HG03139 (cell line): ENCODE data around the gene TRIP13.
"Not testable (repeated sequence)": the region's sequence is repeated elsewhere in the genome, so short reads cannot be mapped to it uniquely, and the experiment has no call there.

ENCODE experiments used
- ATAC-seq: cut with Tn5 transposase; IDR thresholded peaks from one replicate; pipeline ENCODE4 v1.9.1; 2021; ENCODE audit not compliant: unreplicated experiment

Gene TRIP13

GRCh38 chr5:934381-934967 lies 41.8 kb downstream of the TRIP13 start:
- ATAC-seq: not testable (repeated sequence)

- no peak for ATAC-seq
Observed at GRCh38 chr5:935510-936084, 42.9 kb downstream of the TRIP13 start.

- no peak for ATAC-seq
Observed at GRCh38 chr5:936149-937144, 43.8 kb downstream of the TRIP13 start.

DNA sequence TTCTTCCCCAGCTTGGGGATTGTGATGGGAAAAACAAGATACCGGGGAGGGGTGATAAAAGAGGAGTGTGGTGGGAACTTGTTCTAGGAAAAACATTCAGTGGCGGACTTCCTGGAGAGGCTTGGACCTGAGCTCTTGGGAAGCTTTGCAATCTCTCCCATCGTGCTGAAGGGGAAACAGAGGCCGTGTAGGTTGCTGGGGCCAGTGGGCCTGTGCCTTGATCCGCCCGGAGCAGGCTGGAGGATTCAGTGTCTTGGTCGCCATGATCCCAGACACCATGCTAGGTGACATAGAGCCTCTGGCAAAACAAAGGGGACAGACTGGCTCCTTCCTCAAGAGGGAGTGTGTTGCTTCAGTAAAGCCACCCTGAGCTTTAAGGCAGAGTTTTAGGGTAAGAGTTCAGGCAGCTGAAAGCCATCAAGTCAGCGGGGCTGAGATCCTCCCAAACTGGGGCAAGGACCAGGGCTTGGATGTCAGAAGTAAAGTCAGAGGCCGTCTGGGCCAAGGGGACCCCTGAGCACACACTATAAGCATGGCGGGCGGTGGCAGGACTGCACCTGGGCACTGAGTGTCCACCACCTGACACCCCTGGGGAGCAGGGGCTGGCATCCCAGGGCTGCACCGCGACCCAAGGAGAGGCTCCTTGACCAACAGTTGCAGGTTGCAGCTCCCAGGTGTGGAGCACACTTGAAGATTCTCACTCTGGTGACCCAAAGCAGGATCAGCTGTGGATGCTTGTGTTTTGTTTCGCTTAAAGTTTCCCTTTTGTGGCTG lies 44.7 kb downstream of the TRIP13 start:
- ATAC-seq: no peak

GRCh38 chr5:939368-939767 lies 46.7 kb downstream of the TRIP13 start:
- no peak for ATAC-seq

- ATAC-seq: not testable (repeated sequence)
Observed at GRCh38 chr5:940741-941140, 48.1 kb downstream of the TRIP13 start.

GRCh38 chr5:943201-943917 lies 50.7 kb downstream of the TRIP13 start:
- ATAC-seq: no peak

GRCh38 chr5:943918-944620 lies 51.4 kb downstream of the TRIP13 start:
- ATAC-seq: no peak

GRCh38 chr5:944621-944927 lies 51.9 kb downstream of the TRIP13 start:
- ATAC-seq: no peak

- no peak for ATAC-seq
Observed at GRCh38 chr5:944992-945685, 52.5 kb downstream of the TRIP13 start.

DNA sequence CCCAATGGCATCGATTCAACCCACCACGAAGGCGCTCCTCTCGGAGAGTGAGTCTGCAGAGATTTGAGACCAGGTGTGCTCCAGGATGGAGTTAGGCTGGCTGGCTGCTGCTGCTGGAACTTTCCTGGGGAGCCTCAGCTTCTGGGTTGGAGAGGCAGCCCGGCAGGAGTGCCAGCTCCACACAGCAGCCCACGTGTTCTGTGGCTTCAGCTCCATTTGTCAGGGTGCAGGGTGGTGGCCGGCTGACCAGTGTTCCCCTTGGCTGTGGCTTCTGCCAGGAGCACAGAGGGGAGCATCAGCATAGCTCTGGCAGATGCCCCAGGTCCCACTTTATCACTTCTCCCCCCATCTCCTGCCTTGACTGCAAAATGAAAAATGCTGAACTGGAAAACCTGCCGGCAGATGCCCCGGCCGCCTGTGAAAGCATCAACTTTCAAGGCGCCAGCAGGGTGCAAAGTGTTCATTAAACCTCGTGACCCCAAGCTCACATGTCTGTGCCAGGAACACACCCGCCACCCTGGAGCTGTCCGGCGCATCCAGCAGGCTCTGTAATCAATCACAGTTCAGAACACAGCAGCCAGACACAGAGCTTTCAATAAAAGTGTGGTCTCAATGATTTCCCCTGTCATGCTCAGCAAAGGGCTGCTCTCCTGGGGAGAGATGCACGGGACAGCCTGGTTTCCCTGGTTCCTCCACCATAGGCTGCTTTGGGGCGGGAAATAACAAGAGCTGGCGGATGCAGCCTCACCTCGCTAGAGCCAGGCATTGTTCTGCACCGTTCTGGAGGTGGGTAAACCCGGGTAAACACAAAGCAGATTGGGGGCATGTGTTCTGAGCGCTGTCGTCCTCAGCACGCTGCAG lies 53.2 kb downstream of the TRIP13 start:
- no peak for ATAC-seq

DNA sequence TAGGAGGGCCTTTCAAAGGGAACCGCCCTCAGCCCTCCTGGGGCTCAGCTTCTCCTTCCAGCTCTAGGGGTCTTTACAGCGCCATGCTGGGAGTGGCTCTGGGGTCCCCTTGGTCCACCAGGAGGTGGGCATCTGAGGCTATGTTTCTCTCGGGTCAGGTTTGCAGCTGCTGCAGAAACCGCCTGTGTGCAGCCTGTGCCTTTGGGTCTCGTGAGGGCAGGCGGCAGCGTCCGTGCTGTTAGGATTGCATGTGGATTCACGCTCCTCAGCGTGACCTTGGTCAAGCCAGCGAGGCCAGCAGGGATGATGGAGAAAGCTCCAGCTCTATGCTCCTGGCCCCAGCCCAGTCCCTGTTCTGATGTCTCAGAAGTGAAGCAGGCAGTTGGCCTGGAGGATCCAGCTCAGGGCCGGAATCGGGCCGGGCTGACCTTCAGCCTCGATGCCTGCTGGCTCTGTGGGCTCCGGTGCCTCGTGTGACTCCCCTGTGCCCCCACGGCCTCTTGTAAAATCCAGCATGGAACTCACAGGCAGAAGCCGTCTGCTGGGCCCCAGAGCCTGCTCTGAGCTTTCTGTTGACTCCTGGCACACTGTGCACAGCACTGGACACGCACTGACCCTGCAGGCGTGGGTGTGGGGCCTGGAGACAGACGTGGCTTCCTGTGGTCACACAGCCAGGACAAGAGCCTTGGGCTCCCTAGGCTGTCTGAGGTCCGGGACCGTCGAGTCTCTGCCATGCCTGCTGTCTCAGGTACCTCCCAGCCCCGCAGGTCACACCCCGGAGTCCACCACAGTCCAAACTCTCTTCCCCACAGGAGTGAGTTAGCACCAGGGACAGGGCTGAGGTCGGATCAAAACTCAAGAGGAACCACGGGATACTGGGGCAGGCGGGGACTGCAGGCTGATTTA lies 54.3 kb downstream of the TRIP13 start:
- no peak for ATAC-seq

DNA sequence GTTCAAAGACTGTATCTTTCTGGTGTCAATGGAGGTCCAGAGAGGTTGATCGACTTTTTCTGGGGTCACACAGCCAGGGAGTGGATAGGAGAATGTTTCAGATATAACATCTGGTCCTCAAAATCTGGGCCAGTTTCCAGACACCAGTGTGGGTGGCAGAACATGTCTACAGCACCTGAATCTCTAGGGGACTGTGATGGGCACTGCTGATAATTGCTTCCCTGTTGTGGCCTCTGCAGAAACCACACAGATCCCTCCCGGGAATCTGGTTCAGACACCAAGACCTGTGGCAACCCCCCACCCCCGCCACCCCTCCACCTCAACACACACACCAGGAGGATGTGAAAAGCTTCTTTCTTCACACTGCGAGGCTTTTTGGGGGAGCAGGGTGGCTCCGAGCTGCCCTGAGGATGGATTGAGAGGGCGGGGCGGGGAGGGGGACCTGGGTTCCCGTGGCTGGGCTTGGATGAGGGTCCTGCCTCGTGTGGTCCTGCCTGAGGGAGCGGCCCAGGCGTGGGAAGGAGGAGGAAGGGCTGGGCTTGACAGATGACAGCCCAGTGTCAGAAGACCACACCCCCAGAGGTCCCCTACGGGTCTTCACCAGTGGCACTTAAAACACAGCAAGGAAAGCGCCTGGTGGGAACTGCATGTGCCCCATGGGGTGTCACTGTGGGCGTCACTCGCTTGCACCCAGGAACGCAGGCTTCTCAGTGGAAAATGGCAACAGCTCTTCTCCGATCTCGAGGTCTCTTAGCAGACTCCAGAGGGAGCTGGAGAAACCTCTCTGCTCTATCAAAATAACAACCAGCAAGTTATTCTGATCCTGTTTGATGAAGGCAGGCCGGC lies 55.2 kb downstream of the TRIP13 start:
- no peak for ATAC-seq

DNA sequence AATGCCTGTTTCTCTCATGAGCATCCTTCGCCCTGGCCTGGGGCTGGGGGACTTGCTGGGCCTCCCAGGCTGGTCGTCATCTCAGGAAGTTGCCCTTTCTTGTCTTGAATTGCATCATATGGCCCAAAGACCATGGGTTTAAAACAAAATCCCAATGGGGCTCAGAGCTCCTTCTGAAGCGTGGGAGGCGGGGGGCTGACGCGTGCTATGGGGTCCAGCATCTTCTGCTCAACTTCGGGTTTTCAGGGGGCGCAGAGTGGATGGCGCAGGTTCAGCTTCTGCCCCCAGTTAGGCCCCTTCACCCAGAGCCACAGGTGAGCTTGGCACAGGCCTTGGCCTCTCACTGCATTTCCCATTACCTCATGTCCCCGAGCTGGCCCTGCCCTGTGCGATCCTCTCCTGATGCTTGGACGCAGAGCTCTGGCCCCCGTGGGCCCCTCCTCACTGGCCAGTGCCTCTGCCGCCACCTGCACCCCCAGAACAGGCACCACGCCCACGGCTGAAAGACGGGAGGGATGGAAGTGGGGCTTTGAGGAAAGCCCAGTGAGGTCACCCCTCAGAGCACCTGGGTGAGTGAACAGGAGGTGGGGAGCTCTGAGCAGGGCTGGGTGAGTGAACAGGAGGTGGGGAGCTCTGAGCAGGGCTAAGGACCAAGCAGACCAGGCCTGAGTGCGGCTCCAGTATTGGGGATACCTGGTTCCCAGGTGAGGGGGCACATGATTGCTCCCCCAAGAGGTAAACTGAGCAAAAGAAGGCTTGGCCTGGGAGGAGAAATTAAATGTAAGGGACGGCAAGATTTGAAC lies 56.0 kb downstream of the TRIP13 start:
- no peak for ATAC-seq

DNA sequence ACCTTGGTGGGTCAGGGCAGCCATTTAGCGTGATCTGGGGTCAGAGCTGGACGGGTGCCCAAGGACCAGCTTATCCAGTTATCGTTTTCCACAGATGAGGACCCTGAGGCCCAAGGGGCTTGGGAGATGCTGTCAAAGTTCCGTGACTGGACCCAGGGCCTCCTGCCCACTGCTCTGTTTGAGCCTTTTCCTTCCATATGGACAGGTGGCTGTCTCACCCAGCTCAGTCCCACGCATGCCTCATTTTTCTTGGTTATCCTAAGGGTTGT lies 56.5 kb downstream of the TRIP13 start:
- ATAC-seq: no peak
